Esophagus muscularis mucosa (tissue), 4 donors: ENCODE results near the gene SLCO2B1. TPM values are rescaled to one million over a fixed set of nuclear protein-coding genes. Genes with fewer than 3 reads are reported as not detected.

Experiments
- DNase-seq: peaks from one replicate; pipeline ENCODE4 v3.0.0-alpha.2; 2017; ENCODE audit errors: extremely low spot score
- H3K27ac ChIP-seq, 4 donors: fragments of 200-600 bp; sonication (generic); replicated peaks in 1 of 4; 1 replicate in 3 of 4; 2 replicates in 1 of 4; pipeline ENCODE4 v1.5.1; 2016 to 2019; ENCODE audit warnings: mild to moderate bottlenecking in 1 of 4
- H3K27me3 ChIP-seq, 4 donors: fragments of 200-600 bp; sonication (generic); one replicate each; pipeline versions ENCODE4 v1.5.1 to v1.6.0; 2016 to 2019
- H3K36me3 ChIP-seq, 4 donors: fragments of 200-600 bp; sonication (generic); one replicate each; pipeline ENCODE4 v1.5.1; 2016 to 2019
- H3K4me1 ChIP-seq, 4 donors: fragments of 200-600 bp; sonication (generic); one replicate each; pipeline ENCODE4 v1.5.1; 2016 to 2019
- H3K4me3 ChIP-seq, 4 donors: fragments of 200-600 bp; sonication (generic); 1 replicate in 2 of 4; 2 replicates in 2 of 4; pipeline ENCODE4 v1.5.1; 2016 to 2019; ENCODE audit warnings: mild to moderate bottlenecking in 4 of 4, moderate library complexity in 1 of 4
- H3K9me3 ChIP-seq, 4 donors: fragments of 200-600 bp; sonication (generic); 1 replicate in 3 of 4; 2 replicates in 1 of 4; pipeline ENCODE4 v1.5.1; 2016 to 2019
- EP300 ChIP-seq: sonication (generic); formaldehyde crosslinking; IDR thresholded peaks from one replicate; pipeline ENCODE4 v1.6.1; 2017; ENCODE audit warnings: antibody characterized with exemption
- POLR2A ChIP-seq: fragments of 450-650 bp; IDR thresholded peaks from one replicate; pipeline ENCODE4 v1.6.1; 2017; ENCODE audit warnings: antibody characterized with exemption, moderate library complexity, mild to moderate bottlenecking, low read depth
- POLR2AphosphoS5 ChIP-seq, 2 donors: sonication (generic); formaldehyde crosslinking; IDR thresholded peaks; one replicate each; pipeline ENCODE4 v1.6.1; 2017; ENCODE audit warnings: antibody characterized with exemption in 2 of 2
- WGBS: methylation state at CpG from one replicate; pipeline ENCODE4 v1.1.5; 2018; 5-methylcytosine and 5-hydroxymethylcytosine counted together
- intact Hi-C: fragments of 100-400 bp; cut with DNase I; formaldehyde crosslinking; loops from one replicate; pipeline ENCODE4 v1.15.1; 2023
- total RNA-seq, 4 donors: library from RNA; depleted of rRNA; stranded (reverse); fragments of >200 nt; gene quantifications; one replicate each; pipeline versions ENCODE4 v1.1.0 to v1.2.1, GENCODE V29; 2016
- TF ChIP-seq, protein P1 (sequence below), 3 experiments: fragments of 200-600 bp in 2 of 3; fragments of 450-650 bp in 1 of 3; sonication (generic) in 2 of 3; IDR thresholded peaks; one replicate each; pipeline ENCODE4 v1.5.1; 2017 to 2019; ENCODE audit warnings: antibody characterized with exemption in 3 of 3, mild to moderate bottlenecking in 2 of 3, moderate library complexity in 1 of 3

SLCO2B1 gene
- total RNA-seq, 4 donors from 2014 or later, result 30.5 to 61.1 (median 33.0) TPM

DNA sequence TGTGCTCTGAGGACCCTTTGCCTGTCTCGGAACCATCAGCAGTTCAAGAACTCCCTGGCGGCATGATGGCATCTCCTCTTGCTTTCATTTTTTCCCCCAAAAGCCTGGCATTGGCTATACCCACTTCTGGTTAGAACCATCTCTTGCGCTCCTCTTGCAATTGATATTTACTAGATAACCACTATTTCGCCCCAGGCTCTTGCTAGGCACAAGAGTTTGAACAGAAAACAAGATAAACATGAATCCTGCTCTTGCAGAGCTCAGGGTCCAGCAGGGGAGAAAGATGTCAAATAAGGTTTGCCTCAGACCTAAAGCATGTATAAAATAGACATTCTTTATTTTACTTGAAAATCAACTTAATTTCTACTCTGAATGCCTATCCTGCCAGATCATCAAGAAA lies 33.1 kb downstream of the SLCO2B1 start:
- H3K4me3 ChIP-seq, result no peak overlapping the region
- DNase-seq, result no peak
- intact Hi-C loops, result no loop called here
- TF ChIP-seq, protein P1, sequence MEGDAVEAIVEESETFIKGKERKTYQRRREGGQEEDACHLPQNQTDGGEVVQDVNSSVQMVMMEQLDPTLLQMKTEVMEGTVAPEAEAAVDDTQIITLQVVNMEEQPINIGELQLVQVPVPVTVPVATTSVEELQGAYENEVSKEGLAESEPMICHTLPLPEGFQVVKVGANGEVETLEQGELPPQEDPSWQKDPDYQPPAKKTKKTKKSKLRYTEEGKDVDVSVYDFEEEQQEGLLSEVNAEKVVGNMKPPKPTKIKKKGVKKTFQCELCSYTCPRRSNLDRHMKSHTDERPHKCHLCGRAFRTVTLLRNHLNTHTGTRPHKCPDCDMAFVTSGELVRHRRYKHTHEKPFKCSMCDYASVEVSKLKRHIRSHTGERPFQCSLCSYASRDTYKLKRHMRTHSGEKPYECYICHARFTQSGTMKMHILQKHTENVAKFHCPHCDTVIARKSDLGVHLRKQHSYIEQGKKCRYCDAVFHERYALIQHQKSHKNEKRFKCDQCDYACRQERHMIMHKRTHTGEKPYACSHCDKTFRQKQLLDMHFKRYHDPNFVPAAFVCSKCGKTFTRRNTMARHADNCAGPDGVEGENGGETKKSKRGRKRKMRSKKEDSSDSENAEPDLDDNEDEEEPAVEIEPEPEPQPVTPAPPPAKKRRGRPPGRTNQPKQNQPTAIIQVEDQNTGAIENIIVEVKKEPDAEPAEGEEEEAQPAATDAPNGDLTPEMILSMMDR (IDR thresholded peaks at IDR 0.05), result no peak
- no peak for TF ChIP-seq POLR2AphosphoS5 (IDR thresholded peaks at IDR 0.05)
- no peak for TF ChIP-seq EP300
- TF ChIP-seq POLR2A, result no peak
- peaks cover 0 to 15% (median 2%) of the 10 kb centered on the region in 4 donors for H3K4me1 ChIP-seq
- H3K9me3 ChIP-seq, result no peaks in the 10 kb centered on the region
- 91% methylated on average over 4 of the region's 4 CpGs for WGBS
- H3K27ac ChIP-seq, result no peak overlapping the region
- H3K27me3 ChIP-seq, result peaks cover 0 to 22% (median 0%) of the 10 kb centered on the region in 4 donors
- no peaks in the 10 kb centered on the region for H3K36me3 ChIP-seq

DNA sequence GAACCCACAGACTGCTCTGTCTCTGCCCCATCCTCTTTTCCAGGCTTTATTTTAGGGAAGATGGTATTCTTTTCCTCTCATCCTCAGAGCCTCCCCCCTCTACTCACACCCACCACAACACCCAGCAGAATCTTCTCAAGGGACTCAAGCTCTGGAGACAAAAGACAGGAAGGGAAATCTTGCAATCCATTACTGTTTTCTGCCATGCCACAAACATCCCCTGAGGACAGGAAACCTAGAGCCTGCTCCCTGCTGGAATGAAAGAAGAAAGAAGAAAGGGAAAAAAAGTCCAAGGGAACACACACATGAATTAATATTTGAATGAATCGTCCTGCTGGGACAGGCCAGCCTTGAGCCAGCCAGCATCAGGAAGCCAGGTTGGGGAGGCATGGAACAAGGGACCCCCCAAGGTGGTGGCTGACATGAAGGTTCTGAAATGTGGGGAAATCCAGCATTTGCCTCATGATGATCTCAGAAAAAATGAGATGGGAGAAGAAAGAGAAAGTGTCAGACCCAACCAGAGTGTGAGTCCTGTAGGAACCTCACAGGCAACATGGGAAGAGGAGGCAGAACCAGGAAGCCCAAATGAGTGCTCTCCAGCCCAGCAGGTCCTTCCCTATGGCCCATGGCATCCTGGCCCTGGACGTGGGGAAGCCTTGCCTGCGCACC lies 34.0 kb downstream of the SLCO2B1 start:
- H3K36me3 ChIP-seq, result no peaks in the 10 kb centered on the region
- 67% methylated on average over 3 of the region's 3 CpGs for WGBS
- H3K4me1 ChIP-seq, result peaks cover 1 to 19% (median 4%) of the 10 kb centered on the region in 4 donors
- TF ChIP-seq EP300 (no peak), POLR2AphosphoS5 (IDR thresholded peaks at IDR 0.05) (no peak), POLR2A (no peak)
- TF ChIP-seq, protein P1 (IDR thresholded peaks at IDR 0.05), result no peak
- no peak for DNase-seq
- peaks cover 0 to 19% (median 0%) of the 10 kb centered on the region in 4 donors for H3K27me3 ChIP-seq
- no peak overlapping the region for H3K4me3 ChIP-seq
- intact Hi-C loops, result no loop called here
- no peak overlapping the region for H3K27ac ChIP-seq
- H3K9me3 ChIP-seq, result no peaks in the 10 kb centered on the region

DNA sequence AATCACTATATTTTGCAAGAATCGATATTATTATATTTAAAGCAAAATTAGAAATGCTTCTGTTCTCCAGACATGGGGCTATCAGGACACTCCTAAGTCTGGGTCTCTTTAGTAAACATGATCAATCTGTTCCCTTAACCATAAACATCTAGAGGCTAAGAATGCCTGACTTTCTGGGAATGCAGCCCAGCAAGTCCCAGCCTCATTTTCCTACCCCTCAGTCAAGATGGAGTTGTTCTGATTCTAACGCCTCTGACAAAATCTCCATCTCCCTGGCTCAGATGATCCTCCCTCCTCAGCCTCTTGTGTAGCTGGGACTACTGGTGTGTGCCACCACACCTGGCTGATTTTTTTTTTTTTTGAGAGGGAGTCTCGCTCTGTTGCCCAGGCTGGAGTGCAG lies 35.0 kb downstream of the SLCO2B1 start:
- no peaks in the 10 kb centered on the region for H3K36me3 ChIP-seq
- intact Hi-C loops, result no loop called here
- peaks cover 0 to 17% (median 0%) of the 10 kb centered on the region in 4 donors for H3K27me3 ChIP-seq
- H3K4me1 ChIP-seq, result peaks cover 7 to 27% (median 12%) of the 10 kb centered on the region in 4 donors
- TF ChIP-seq EP300, result no peak
- no peak for TF ChIP-seq POLR2AphosphoS5 (IDR thresholded peaks at IDR 0.05)
- TF ChIP-seq, protein P1 (IDR thresholded peaks at IDR 0.05), result no peak
- TF ChIP-seq POLR2A, result no peak
- H3K9me3 ChIP-seq, result no peaks in the 10 kb centered on the region
- no peak for DNase-seq
- H3K27ac ChIP-seq, result no peak overlapping the region
- H3K4me3 ChIP-seq, result no peak overlapping the region
- WGBS, result 86% methylated on average over 3 of the region's 3 CpGs

DNA sequence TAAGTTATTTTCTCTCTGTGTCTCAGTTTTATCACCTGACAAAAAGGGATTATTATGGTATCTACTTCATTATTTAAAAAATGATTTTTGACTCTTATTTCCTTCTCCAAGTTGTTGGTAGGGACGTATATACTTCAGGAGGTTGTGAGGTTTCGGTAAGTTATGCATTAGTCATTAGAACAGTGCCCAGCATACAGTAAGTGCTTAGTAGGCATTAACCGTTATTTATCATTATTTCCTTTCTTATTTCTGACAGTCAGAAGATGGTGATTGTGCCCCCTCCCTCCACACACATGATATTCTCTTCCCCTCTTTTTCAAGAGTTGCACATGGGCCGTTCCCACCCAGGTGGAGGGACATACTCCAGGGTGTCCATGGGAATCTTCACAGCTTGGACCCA lies 36.1 kb downstream of the SLCO2B1 start:
- 93% methylated on average over 4 of the region's 4 CpGs for WGBS
- Histone ChIP-seq H3K27me3 (peaks cover 0 to 11% (median 0%) of the 10 kb centered on the region in 4 donors), H3K4me3 (no peak overlapping the region), H3K4me1 (peaks cover 11 to 29% (median 23%) of the 10 kb centered on the region in 4 donors), H3K27ac (no peak overlapping the region), H3K36me3 (no peaks in the 10 kb centered on the region), H3K9me3 (no peaks in the 10 kb centered on the region)
- TF ChIP-seq POLR2A, result no peak
- no peak for TF ChIP-seq POLR2AphosphoS5 (IDR thresholded peaks at IDR 0.05)
- TF ChIP-seq, protein P1 (IDR thresholded peaks at IDR 0.05), result no peak
- TF ChIP-seq EP300, result no peak
- intact Hi-C loops, result no loop called here
- no peak for DNase-seq
